ENCODE measurements around the gene EFNA5.

EFNA5 gene

GRCh38 chr5:107468276-107468675 is 202.5 kb downstream of the EFNA5 start:
- no peak overlapping the region for H3K4me3 ChIP-seq (ENCODE audit: low read depth in 1 of 2, low read length in 2 of 2)
- no peak for DNase-seq
- no peaks in the 10 kb centered on the region for H4K20me1 ChIP-seq (ENCODE audit: insufficient read depth, low read length)
- no peaks in the 10 kb centered on the region for H3K36me3 ChIP-seq (ENCODE audit: insufficient read depth, low read length)
- H3K27me3 ChIP-seq (ENCODE audit: insufficient read depth, low read length, poor library complexity), result no peaks in the 10 kb centered on the region
- no peak overlapping the region for H3K27ac ChIP-seq (ENCODE audit: low read length)
- H3K9me3 ChIP-seq (ENCODE audit: insufficient read depth, low read length, severe bottlenecking), result no peaks in the 10 kb centered on the region
- peaks cover 28% of the 10 kb centered on the region for H3K4me1 ChIP-seq (ENCODE audit: insufficient read depth, low read length)
- H3K4me2 ChIP-seq (ENCODE audit: insufficient read depth, low read length), result no peak overlapping the region
- no peak overlapping the region for H2AFZ ChIP-seq (ENCODE audit: low read depth, low read length)
- no peaks in the 10 kb centered on the region for H3K79me2 ChIP-seq (ENCODE audit: insufficient read depth, low read length)
- ATAC-seq (ENCODE audit: insufficient read depth, low read depth), result no peak
- H3K9ac ChIP-seq (ENCODE audit: low read depth, low read length), result no peak overlapping the region
- TF ChIP-seq EZH2 (IDR thresholded peaks at IDR 0.05; ENCODE audit: borderline replicate concordance, low read depth, low read length, severe bottlenecking) (no peak), CTCF (IDR thresholded peaks at IDR 0.05; ENCODE audit: borderline replicate concordance, extremely low read depth, low read length, poor library complexity, severe bottlenecking) (no peak)

GRCh38 chr5:107467137-107467932 is 203.4 kb downstream of the EFNA5 start:
- no peak for ATAC-seq (ENCODE audit: insufficient read depth, low read depth)
- no peaks in the 10 kb centered on the region for H3K79me2 ChIP-seq (ENCODE audit: insufficient read depth, low read length)
- H3K9me3 ChIP-seq (ENCODE audit: insufficient read depth, low read length, severe bottlenecking), result no peaks in the 10 kb centered on the region
- no peak for DNase-seq
- H3K4me2 ChIP-seq (ENCODE audit: insufficient read depth, low read length), result no peak overlapping the region
- H3K4me1 ChIP-seq (ENCODE audit: insufficient read depth, low read length), result peaks cover 28% of the 10 kb centered on the region
- no peak for TF ChIP-seq CTCF (IDR thresholded peaks at IDR 0.05; ENCODE audit: borderline replicate concordance, extremely low read depth, low read length, poor library complexity, severe bottlenecking)
- no peak for TF ChIP-seq EZH2 (IDR thresholded peaks at IDR 0.05; ENCODE audit: borderline replicate concordance, low read depth, low read length, severe bottlenecking)
- no peaks in the 10 kb centered on the region for H3K36me3 ChIP-seq (ENCODE audit: insufficient read depth, low read length)
- no peak overlapping the region for H3K27ac ChIP-seq (ENCODE audit: low read length)
- no peak overlapping the region for H3K4me3 ChIP-seq (ENCODE audit: low read depth in 1 of 2, low read length in 2 of 2)
- H3K9ac ChIP-seq (ENCODE audit: low read depth, low read length), result no peak overlapping the region
- H4K20me1 ChIP-seq (ENCODE audit: insufficient read depth, low read length), result no peaks in the 10 kb centered on the region
- no peaks in the 10 kb centered on the region for H3K27me3 ChIP-seq (ENCODE audit: insufficient read depth, low read length, poor library complexity)
- H2AFZ ChIP-seq (ENCODE audit: low read depth, low read length), result no peak overlapping the region

- no peaks in the 10 kb centered on the region for H3K36me3 ChIP-seq (ENCODE audit: insufficient read depth, low read length)
- no peaks in the 10 kb centered on the region for H4K20me1 ChIP-seq (ENCODE audit: insufficient read depth, low read length)
- ATAC-seq (ENCODE audit: insufficient read depth, low read depth) (no peak), DNase-seq (no peak)
- no peak overlapping the region for H3K27ac ChIP-seq (ENCODE audit: low read length)
- H2AFZ ChIP-seq (ENCODE audit: low read depth, low read length), result no peak overlapping the region
- H3K9ac ChIP-seq (ENCODE audit: low read depth, low read length), result no peak overlapping the region
- H3K4me1 ChIP-seq (ENCODE audit: insufficient read depth, low read length), result peaks cover 28% of the 10 kb centered on the region
- no peak overlapping the region for H3K4me2 ChIP-seq (ENCODE audit: insufficient read depth, low read length)
- no peaks in the 10 kb centered on the region for H3K9me3 ChIP-seq (ENCODE audit: insufficient read depth, low read length, severe bottlenecking)
- no peak for TF ChIP-seq CTCF (IDR thresholded peaks at IDR 0.05; ENCODE audit: borderline replicate concordance, extremely low read depth, low read length, poor library complexity, severe bottlenecking)
- TF ChIP-seq EZH2 (IDR thresholded peaks at IDR 0.05; ENCODE audit: borderline replicate concordance, low read depth, low read length, severe bottlenecking), result no peak
- H3K27me3 ChIP-seq (ENCODE audit: insufficient read depth, low read length, poor library complexity), result no peaks in the 10 kb centered on the region
- no peaks in the 10 kb centered on the region for H3K79me2 ChIP-seq (ENCODE audit: insufficient read depth, low read length)
- H3K4me3 ChIP-seq (ENCODE audit: low read depth in 1 of 2, low read length in 2 of 2), result no peak overlapping the region
These were observed 204.4 kb downstream of the EFNA5 start for GRCh38 chr5:107466233-107466769.

All from DND-41 (cell line).